PC-9 (cell line): ENCODE results near the gene CACNA1B. TPM values are rescaled to one million over a fixed set of nuclear protein-coding genes. Genes with fewer than 3 reads are reported as not detected.

Experiments
- BruUV-seq: library from RNA; stranded (reverse); fragments of 400-500 nt; replicated peaks from 2 replicates; lab custom pipeline; 2021; lab: Mats Ljungman, UMichigan
- CTCF ChIA-PET: fragments of 300-600 bp; sonication (Branson Sonifier 250); formaldehyde crosslinking; loops from one replicate; lab custom pipeline; 2022; ENCODE audit warnings: antibody characterized with exemption; lab: Charles Lee
- POLR2A ChIA-PET: fragments of 300-600 bp; sonication (Branson Sonifier 250); formaldehyde crosslinking; loops from one replicate; lab custom pipeline; 2022; ENCODE audit warnings: antibody characterized with exemption; ENCODE audit not compliant: unreplicated experiment; lab: Charles Lee
- DNase-seq, 2 experiments: peaks; one replicate each; pipeline versions ENCODE4 v3.0.0 to v3.0.0-alpha.2; 2015 to 2022; ENCODE audit warnings: mixed read lengths in 1 of 2
- H2AFZ ChIP-seq: fragments of 200-600 bp; sonication (generic); 2 replicates; pipeline ENCODE4 v1.8.1; 2017; ENCODE audit warnings: antibody characterized with exemption
- H3F3A ChIP-seq: fragments of 200-600 bp; sonication (generic); 2 replicates; pipeline ENCODE4 v1.8.1; 2017; ENCODE audit warnings: antibody characterized with exemption, mild to moderate bottlenecking, low read depth; ENCODE audit not compliant: insufficient read depth
- H3K27ac ChIP-seq: fragments of 200-600 bp; sonication (generic); 2 replicates; pipeline ENCODE4 v1.6.1; 2016; ENCODE audit warnings: mixed run types
- H3K27me3 ChIP-seq: fragments of 200-600 bp; sonication (generic); 2 replicates; pipeline ENCODE4 v1.6.1; 2016; ENCODE audit warnings: low read depth, mixed run types; ENCODE audit not compliant: insufficient read depth
- H3K36me3 ChIP-seq: fragments of 200-600 bp; sonication (generic); 2 replicates; pipeline ENCODE4 v1.6.1; 2016; ENCODE audit warnings: low read depth, mixed run types
- H3K4me1 ChIP-seq: fragments of 200-600 bp; sonication (generic); replicated peaks from 2 replicates; pipeline ENCODE4 v1.6.1; 2016; ENCODE audit warnings: mixed run types; ENCODE audit not compliant: insufficient read depth
- H3K4me2 ChIP-seq: fragments of 200-600 bp; sonication (generic); 2 replicates; pipeline ENCODE4 v1.6.1; 2017; ENCODE audit warnings: mixed run types
- H3K4me3 ChIP-seq: fragments of 200-600 bp; sonication (generic); 2 replicates; pipeline ENCODE4 v1.6.1; 2016; ENCODE audit warnings: mixed run types
- H3K79me2 ChIP-seq: fragments of 200-600 bp; sonication (generic); 2 replicates; pipeline ENCODE4 v1.6.1; 2017; ENCODE audit warnings: low read depth, mixed run types
- H3K9me2 ChIP-seq: fragments of 200-600 bp; sonication (generic); 2 replicates; pipeline ENCODE4 v1.8.1; 2017; ENCODE audit warnings: mild to moderate bottlenecking; ENCODE audit not compliant: insufficient read depth
- H3K9me3 ChIP-seq: fragments of 200-600 bp; sonication (generic); 2 replicates; pipeline ENCODE4 v1.8.1; 2016; ENCODE audit warnings: low read depth; ENCODE audit not compliant: insufficient read depth
- H4K20me1 ChIP-seq: fragments of 200-600 bp; sonication (generic); 2 replicates; pipeline ENCODE4 v1.8.1; 2017; ENCODE audit not compliant: insufficient read depth
- EZH2 ChIP-seq: fragments of 200-600 bp; sonication (generic); IDR thresholded peaks from 2 replicates; pipeline ENCODE4 v1.8.0; 2017; ENCODE audit warnings: antibody characterized with exemption, low read depth
- intact Hi-C: fragments of 100-400 bp; cut with micrococcal nuclease; formaldehyde crosslinking; loops from one replicate; pipeline ENCODE4 v1.10.0; 2022; ENCODE audit not compliant: unreplicated experiment
- total RNA-seq: library from RNA; stranded (reverse); gene quantifications from 2 replicates; pipeline ENCODE4 v1.2.3, GENCODE V29; 2021
- TF ChIP-seq, protein P1 (sequence below): fragments of 200-600 bp; sonication (generic); conservative IDR thresholded peaks from 2 replicates; pipeline ENCODE4 v1.6.1; 2017; ENCODE audit warnings: mixed run types, antibody characterized with exemption, mild to moderate bottlenecking, moderate library complexity

Gene CACNA1B
- total RNA-seq, 1 experiment from 2014 or later, result not detected

DNA sequence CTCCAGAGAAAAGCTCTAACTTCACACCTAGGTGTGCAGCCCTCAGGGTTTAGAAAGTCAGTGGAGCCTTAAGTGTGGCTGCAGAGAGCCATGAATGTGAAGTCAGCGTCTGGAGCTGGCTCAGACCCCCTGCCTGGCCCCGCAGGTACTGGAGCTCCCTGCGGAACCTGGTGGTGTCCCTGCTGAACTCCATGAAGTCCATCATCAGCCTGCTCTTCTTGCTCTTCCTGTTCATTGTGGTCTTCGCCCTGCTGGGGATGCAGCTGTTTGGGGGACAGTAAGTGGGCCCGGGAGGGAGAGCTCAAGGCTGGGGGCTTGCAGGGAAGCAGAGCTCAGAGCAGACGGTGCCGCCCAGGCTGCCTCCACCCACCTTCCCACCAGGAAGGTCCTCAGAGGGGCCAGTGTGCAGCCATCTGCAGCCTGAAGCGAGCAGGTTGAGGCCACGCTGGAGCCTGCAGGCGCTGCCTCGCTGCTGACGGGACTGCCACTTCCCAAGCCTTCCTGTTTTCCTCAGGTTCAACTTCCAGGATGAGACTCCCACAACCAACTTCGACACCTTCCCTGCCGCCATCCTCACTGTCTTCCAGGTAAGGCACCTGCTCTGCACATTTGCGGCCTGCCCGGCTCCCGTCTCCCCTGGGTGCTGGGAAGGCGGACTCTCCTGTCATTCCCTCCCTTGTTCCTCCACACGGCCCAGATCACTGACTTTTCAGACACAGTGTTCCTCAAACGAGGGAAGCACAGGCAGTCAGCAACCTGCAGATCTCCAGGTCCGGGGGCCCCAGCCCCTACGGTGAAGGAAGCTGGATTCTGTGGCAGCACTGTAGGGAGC, 108.9 kb downstream of the CACNA1B start:
- no peaks in the 10 kb centered on the region for H3K36me3 ChIP-seq
- no peaks in the 10 kb centered on the region for H4K20me1 ChIP-seq
- H2AFZ ChIP-seq, result no peak overlapping the region
- H3K79me2 ChIP-seq, result no peaks in the 10 kb centered on the region
- no peaks in the 10 kb centered on the region for H3F3A ChIP-seq
- TF ChIP-seq, protein P1, sequence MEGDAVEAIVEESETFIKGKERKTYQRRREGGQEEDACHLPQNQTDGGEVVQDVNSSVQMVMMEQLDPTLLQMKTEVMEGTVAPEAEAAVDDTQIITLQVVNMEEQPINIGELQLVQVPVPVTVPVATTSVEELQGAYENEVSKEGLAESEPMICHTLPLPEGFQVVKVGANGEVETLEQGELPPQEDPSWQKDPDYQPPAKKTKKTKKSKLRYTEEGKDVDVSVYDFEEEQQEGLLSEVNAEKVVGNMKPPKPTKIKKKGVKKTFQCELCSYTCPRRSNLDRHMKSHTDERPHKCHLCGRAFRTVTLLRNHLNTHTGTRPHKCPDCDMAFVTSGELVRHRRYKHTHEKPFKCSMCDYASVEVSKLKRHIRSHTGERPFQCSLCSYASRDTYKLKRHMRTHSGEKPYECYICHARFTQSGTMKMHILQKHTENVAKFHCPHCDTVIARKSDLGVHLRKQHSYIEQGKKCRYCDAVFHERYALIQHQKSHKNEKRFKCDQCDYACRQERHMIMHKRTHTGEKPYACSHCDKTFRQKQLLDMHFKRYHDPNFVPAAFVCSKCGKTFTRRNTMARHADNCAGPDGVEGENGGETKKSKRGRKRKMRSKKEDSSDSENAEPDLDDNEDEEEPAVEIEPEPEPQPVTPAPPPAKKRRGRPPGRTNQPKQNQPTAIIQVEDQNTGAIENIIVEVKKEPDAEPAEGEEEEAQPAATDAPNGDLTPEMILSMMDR, result no peak
- no peak for TF ChIP-seq EZH2
- H3K4me1 ChIP-seq, result no peaks in the 10 kb centered on the region
- intact Hi-C loops, result no loop called here
- H3K27ac ChIP-seq, result no peak overlapping the region
- ChIA-PET CTCF (no interaction called here), POLR2A (no interaction called here)
- H3K4me2 ChIP-seq, result no peak overlapping the region
- BruUV-seq, result no TSS peak
- peaks cover 67% of the 10 kb centered on the region for H3K27me3 ChIP-seq
- DNase-seq, result no peak
- H3K4me3 ChIP-seq, result no peak overlapping the region
- H3K9me2 ChIP-seq, result no peaks in the 10 kb centered on the region
- H3K9me3 ChIP-seq, result no peaks in the 10 kb centered on the region

DNA sequence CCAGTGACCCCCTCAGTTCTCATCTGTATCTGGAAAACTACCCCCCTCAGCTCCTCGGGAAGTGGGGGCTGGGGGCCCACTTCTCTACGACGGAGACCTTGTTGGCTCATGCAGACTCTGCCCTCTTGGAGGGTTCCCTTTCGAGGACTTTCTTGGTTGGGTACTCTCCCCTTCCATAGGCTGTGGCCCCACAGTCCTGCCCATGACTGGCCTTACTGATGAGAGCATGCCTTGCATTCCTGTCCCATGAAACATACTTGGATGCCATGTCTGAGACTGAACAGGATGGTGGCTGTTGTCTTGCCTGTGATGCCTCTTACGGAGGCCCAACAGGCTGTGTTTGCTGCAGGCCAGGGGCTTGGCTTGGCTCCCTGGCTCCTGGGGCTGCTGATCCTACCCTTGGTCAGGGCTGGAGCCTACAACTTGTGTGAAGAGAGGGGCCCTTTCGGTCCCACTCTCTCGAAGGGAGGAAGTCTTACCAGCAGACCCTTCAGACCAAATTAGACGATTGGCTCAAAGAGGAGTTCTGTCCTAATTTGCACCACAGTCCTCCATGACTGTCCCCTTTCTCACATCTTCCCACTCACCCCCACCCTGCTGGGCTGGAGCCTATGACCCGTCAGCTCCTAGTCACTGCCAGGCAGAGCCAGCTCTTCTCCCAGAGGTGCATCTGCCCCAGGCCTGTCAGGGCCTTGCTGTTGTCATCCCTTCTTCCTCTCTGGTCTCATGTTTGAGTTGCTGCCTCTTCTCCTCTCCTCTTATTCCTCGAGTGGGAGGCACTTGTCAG, 109.9 kb downstream of the CACNA1B start:
- no peak for TF ChIP-seq EZH2
- TF ChIP-seq, protein P1, result no peak
- no peak overlapping the region for H3K4me2 ChIP-seq
- no peaks in the 10 kb centered on the region for H3K4me1 ChIP-seq
- H2AFZ ChIP-seq, result no peak overlapping the region
- H3K27me3 ChIP-seq, result peaks cover 71% of the 10 kb centered on the region
- no peaks in the 10 kb centered on the region for H3K79me2 ChIP-seq
- ChIA-PET POLR2A (no interaction called here), CTCF (no interaction called here)
- peak; percentile 24 to 48 for DNase-seq
- no peaks in the 10 kb centered on the region for H4K20me1 ChIP-seq
- H3K27ac ChIP-seq, result no peak overlapping the region
- no peak overlapping the region for H3K4me3 ChIP-seq
- intact Hi-C loops, result no loop called here
- H3K9me3 ChIP-seq, result no peaks in the 10 kb centered on the region
- no peaks in the 10 kb centered on the region for H3K9me2 ChIP-seq
- no TSS peak for BruUV-seq
- no peaks in the 10 kb centered on the region for H3K36me3 ChIP-seq
- H3F3A ChIP-seq, result no peaks in the 10 kb centered on the region

DNA sequence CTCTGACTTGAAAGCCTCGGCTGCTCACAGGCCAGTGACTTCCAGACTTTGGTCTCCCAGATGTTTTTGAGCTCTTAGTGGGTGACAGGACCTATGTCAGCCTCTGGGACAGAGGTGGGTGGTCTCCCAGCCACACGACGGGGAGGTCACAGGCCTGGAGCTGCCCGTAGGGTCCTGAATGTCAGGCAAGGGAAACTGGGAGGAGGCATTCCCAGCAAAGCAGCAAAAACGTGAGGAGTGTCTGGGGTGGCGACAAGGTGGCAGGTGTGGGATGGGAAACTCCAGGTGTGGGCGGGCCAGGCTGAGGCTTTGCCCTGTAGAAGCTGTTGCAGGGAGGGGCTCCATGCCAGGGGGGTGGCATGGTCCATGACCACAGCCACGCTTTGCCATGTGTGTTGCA, 110.5 kb downstream of the CACNA1B start:
- H3K4me2 ChIP-seq, result no peak overlapping the region
- no peak overlapping the region for H3K27ac ChIP-seq
- TF ChIP-seq EZH2, result no peak
- TF ChIP-seq, protein P1, result no peak
- H3K9me3 ChIP-seq, result no peaks in the 10 kb centered on the region
- H3K4me1 ChIP-seq, result no peaks in the 10 kb centered on the region
- no TSS peak for BruUV-seq
- H3K36me3 ChIP-seq, result no peaks in the 10 kb centered on the region
- peaks cover 69% of the 10 kb centered on the region for H3K27me3 ChIP-seq
- DNase-seq, result no peak
- no peaks in the 10 kb centered on the region for H4K20me1 ChIP-seq
- intact Hi-C loops, result no loop called here
- ChIA-PET POLR2A (no interaction called here), CTCF (no interaction called here)
- no peaks in the 10 kb centered on the region for H3F3A ChIP-seq
- H3K79me2 ChIP-seq, result no peaks in the 10 kb centered on the region
- no peaks in the 10 kb centered on the region for H3K9me2 ChIP-seq
- H2AFZ ChIP-seq, result no peak overlapping the region
- no peak overlapping the region for H3K4me3 ChIP-seq
